K562 (cell line): Measurements from ENCODE around the gene ETFBKMT. TPM values are rescaled to one million over a fixed set of nuclear protein-coding genes. Genes with fewer than 3 reads are reported as not detected.

ENCODE experiments used
- CHD1 ChIP-seq: fragments of 200-600 bp; sonication (generic); IDR thresholded peaks from one replicate; pipeline ENCODE4 v1.6.1; 2012; ENCODE audit warnings: mild to moderate bottlenecking, moderate library complexity, low read length, inconsistent platforms
- FOXM1 ChIP-seq, 2 experiments: fragments of 450-650 bp in 1 of 2; sonication (generic) in 1 of 2; formaldehyde crosslinking in 1 of 2; IDR thresholded peaks; 2 replicates each; pipeline versions ENCODE4 v1.6.1 to v1.9.0; 2017 to 2022; ENCODE audit warnings: low read depth in 2 of 2, mild to moderate bottlenecking in 2 of 2, missing genetic modification reagents in 1 of 2, moderate library complexity in 1 of 2
- GABPA ChIP-seq: fragments of 200-800 bp; sonication (Bioruptor generic); conservative IDR thresholded peaks from 2 replicates; pipeline ENCODE4 v1.6.1; 2016; ENCODE audit warnings: low read depth, missing genetic modification characterization, missing compliant biosample characterization
- NCOA4 ChIP-seq: fragments of 450-650 bp; IDR thresholded peaks from 2 replicates; pipeline ENCODE4 v1.6.1; 2018; ENCODE audit warnings: mild to moderate bottlenecking; ENCODE audit not compliant: partially characterized antibody
- NFYB ChIP-seq: IDR thresholded peaks from 2 replicates; pipeline ENCODE4 v1.6.1; 2011; ENCODE audit warnings: mild to moderate bottlenecking, moderate library complexity; ENCODE audit not compliant: insufficient read length; ENCODE audit errors: extremely low read depth
- PCBP1 ChIP-seq: fragments of 200-400 bp; formaldehyde crosslinking; IDR thresholded peaks from 2 replicates; pipeline ENCODE4 v1.6.1; 2018; ENCODE audit warnings: mild to moderate bottlenecking, low read depth, low read length; ENCODE audit not compliant: poor library complexity, severe bottlenecking
- PCBP2 ChIP-seq: fragments of 200-400 bp; formaldehyde crosslinking; IDR thresholded peaks from 2 replicates; pipeline ENCODE4 v1.6.1; 2018; ENCODE audit warnings: low read length, low read depth, mild to moderate bottlenecking, moderate library complexity; ENCODE audit not compliant: poor library complexity, severe bottlenecking
- SAFB2 ChIP-seq: fragments of 200-400 bp; formaldehyde crosslinking; IDR thresholded peaks from 2 replicates; pipeline ENCODE4 v1.6.1; 2018; ENCODE audit warnings: borderline replicate concordance, low read length, low read depth, moderate library complexity; ENCODE audit not compliant: severe bottlenecking
- TBL1XR1 ChIP-seq, 2 experiments: IDR thresholded peaks; 2 replicates each; pipeline ENCODE4 v1.6.1; 2012; ENCODE audit warnings: improper control_type of control experiment in 2 of 2, low read length in 2 of 2, mild to moderate bottlenecking in 1 of 2
- ZNF507 ChIP-seq: conservative IDR thresholded peaks from 2 replicates; pipeline ENCODE4 v1.6.1; 2017; ENCODE audit warnings: missing genetic modification characterization, missing compliant biosample characterization
- ZNF592 ChIP-seq: fragments of 450-650 bp; IDR thresholded peaks from 2 replicates; pipeline ENCODE4 v1.6.1; 2017; ENCODE audit warnings: antibody characterized with exemption, mild to moderate bottlenecking
- polyA plus RNA-seq, 8 experiments: library from polyadenylated mRNA; depleted of rRNA in 4 of 8; stranded (reverse) in 5 of 8; unstranded in 3 of 8; fragments of >200 nt; fragmentation: Nextera tagmentation in 2 of 8; fragmentation: Illumina TruSeq in 1 of 8; extraction: Ambion mirVana in 2 of 8; extraction: Trizol in 1 of 8; gene quantifications; 2 replicates each; pipeline versions ENCODE4 v1.2.1 to v1.2.3, GENCODE V29; 2011 to 2014; ENCODE audit warnings: inconsistent platforms in 1 of 8, missing spikeins in 1 of 8
- total RNA-seq, 7 experiments: library from RNA; depleted of rRNA in 6 of 7; stranded (reverse); fragments of >200 nt in 6 of 7; fragmentation: Illumina TruSeq in 2 of 7; extraction: Trizol in 2 of 7; gene quantifications; 2 replicates each; pipeline versions ENCODE4 v1.2.1 to v1.2.3, GENCODE V29; 2011 to 2021; ENCODE audit warnings: low replicate concordance in 1 of 7
- TF ChIP-seq, protein P1 (sequence below): fragments of 250-450 bp; sonication (Bioruptor Pico); IDR thresholded peaks from 2 replicates; pipeline ENCODE4 v1.4.0; 2020; ENCODE audit warnings: mild to moderate bottlenecking
- TF ChIP-seq, protein P2 (sequence below): fragments of 450-650 bp; conservative IDR thresholded peaks from 2 replicates; pipeline ENCODE4 v1.6.1; 2016; ENCODE audit warnings: missing genetic modification characterization, low read depth, mild to moderate bottlenecking, control low read depth, missing compliant biosample characterization
- TF ChIP-seq, protein P3 (sequence below): fragments of 450-650 bp; IDR thresholded peaks from 2 replicates; pipeline ENCODE4 v1.6.1; 2017; ENCODE audit warnings: antibody characterized with exemption

The ETFBKMT gene
- total and polyA plus RNA-seq, 9 of the 15 experiments (the other 6 are each of a cell fraction or from before 2014, with no cell fraction given) = 0.18 to 1.7 (median 0.96) TPM

GRCh38 chr12:31659087-31659942, at the start of gene ETFBKMT (continued):
- TF ChIP-seq, protein P1, sequence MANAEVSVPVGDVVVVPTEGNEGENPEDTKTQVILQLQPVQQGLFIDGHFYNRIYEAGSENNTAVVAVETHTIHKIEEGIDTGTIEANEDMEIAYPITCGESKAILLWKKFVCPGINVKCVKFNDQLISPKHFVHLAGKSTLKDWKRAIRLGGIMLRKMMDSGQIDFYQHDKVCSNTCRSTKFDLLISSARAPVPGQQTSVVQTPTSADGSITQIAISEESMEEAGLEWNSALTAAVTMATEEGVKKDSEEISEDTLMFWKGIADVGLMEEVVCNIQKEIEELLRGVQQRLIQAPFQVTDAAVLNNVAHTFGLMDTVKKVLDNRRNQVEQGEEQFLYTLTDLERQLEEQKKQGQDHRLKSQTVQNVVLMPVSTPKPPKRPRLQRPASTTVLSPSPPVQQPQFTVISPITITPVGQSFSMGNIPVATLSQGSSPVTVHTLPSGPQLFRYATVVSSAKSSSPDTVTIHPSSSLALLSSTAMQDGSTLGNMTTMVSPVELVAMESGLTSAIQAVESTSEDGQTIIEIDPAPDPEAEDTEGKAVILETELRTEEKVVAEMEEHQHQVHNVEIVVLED = peak; percentile 67
- TF ChIP-seq PCBP2 (no peak), PCBP1 (no peak), ZNF507 (no peak), FOXM1 (IDR thresholded peaks at IDR 0.05; ENCODE audit: low read depth) (peak; percentile 73), FOXM1 (CRISPR knock-in tag; IDR thresholded peaks at IDR 0.05; ENCODE audit: low read depth) (no peak), ZNF592 (no peak), TBL1XR1 (IDR thresholded peaks at IDR 0.05; ENCODE audit: low read length in 2 of 2) (peak; percentile 16 to 41; a peak in 1 of 4 replicates), SAFB2 (no peak), CHD1 (no peak), NCOA4 (no peak), GABPA (tag) (peak; percentile 87), NFYB (no peak)
- TF ChIP-seq, protein P2, sequence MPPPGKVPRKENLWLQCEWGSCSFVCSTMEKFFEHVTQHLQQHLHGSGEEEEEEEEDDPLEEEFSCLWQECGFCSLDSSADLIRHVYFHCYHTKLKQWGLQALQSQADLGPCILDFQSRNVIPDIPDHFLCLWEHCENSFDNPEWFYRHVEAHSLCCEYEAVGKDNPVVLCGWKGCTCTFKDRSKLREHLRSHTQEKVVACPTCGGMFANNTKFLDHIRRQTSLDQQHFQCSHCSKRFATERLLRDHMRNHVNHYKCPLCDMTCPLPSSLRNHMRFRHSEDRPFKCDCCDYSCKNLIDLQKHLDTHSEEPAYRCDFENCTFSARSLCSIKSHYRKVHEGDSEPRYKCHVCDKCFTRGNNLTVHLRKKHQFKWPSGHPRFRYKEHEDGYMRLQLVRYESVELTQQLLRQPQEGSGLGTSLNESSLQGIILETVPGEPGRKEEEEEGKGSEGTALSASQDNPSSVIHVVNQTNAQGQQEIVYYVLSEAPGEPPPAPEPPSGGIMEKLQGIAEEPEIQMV (tag) = no peak
- TF ChIP-seq, protein P3, sequence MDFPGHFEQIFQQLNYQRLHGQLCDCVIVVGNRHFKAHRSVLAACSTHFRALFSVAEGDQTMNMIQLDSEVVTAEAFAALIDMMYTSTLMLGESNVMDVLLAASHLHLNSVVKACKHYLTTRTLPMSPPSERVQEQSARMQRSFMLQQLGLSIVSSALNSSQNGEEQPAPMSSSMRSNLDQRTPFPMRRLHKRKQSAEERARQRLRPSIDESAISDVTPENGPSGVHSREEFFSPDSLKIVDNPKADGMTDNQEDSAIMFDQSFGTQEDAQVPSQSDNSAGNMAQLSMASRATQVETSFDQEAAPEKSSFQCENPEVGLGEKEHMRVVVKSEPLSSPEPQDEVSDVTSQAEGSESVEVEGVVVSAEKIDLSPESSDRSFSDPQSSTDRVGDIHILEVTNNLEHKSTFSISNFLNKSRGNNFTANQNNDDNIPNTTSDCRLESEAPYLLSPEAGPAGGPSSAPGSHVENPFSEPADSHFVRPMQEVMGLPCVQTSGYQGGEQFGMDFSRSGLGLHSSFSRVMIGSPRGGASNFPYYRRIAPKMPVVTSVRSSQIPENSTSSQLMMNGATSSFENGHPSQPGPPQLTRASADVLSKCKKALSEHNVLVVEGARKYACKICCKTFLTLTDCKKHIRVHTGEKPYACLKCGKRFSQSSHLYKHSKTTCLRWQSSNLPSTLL = no peak
